ENCODE data around the gene CNOT9. TPM values are rescaled to one million over a fixed set of nuclear protein-coding genes. Genes with fewer than 3 reads are reported as not detected.

Gene CNOT9
- total RNA-seq: 10 to 100 TPM; 17.2 to 24.4 TPM
- polyA plus RNA-seq: 10 to 100 TPM; 10.5 to 12.3 TPM

DNA sequence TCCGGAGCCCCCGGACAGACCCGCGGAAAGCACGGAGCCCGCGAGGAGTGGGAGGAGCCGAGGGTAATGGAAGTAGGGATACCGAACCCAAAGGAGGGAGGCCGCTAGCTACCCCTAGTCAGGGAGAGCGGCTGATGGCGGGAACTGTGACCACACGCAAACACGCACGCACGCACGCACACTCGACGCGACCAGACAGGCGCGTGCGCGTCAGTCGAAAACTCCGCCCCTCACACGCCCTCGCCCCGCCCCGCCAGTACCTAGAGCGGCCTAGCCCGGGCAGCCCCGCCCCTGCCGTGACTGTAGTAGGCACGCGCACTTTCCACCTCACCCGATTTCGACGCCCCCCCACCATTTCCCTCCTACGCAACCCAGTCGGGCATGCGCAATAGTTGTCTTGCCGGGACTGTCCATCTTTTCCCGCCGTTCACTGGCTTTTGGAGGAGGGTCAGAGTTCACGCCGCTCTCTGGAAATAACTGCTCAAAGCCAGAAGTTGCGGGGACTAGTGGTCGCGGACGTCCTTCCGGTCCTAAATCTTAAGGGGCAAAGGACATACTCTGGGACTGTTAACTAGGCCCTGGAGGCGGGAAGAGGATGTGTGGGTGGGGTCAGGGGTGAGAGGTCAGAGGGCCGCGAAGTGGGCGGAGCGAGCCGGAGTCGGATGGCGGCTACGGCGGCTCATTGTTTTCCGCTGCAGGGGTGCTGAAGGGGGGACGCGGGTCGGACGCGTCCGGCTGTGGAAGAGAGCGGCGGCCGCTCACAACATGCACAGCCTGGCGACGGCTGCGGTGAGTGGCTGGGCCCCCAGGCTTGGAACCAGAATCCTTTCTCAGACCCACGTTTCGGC lies at the start of gene CNOT9, which contains the start of gene USP37:
Gene CNOT9, plus strand, starts transcription at position 650 of the 848 bp plus-strand sequence. Its CDS starts 116 bp downstream, at position 766.
Gene USP37, minus strand, starts transcription at position 162 of the 848 bp plus-strand sequence. CDS start 9,698 bp downstream, outside the sequence.
- peaks cover 5 to 33% (median 27%) of the 10 kb centered on the region in 4 donors for H3K4me1 ChIP-seq (ENCODE audit: control insufficient read depth in 4 of 4, insufficient read depth in 4 of 4, low read length in 3 of 4)
- H3K36me3 ChIP-seq (ENCODE audit: control insufficient read depth in 4 of 4, insufficient read depth in 3 of 4, low read depth in 1 of 4, low read length in 3 of 4): peaks cover 0 to 4% (median 0%) of the 10 kb centered on the region in 4 donors
- peak; percentile 99 for TF ChIP-seq NR2F2 (IDR thresholded peaks at IDR 0.05)
- TF ChIP-seq RAD21 (IDR thresholded peaks at IDR 0.05): no peak
- peak; percentile 17 to 78 for TF ChIP-seq GABPA (IDR thresholded peaks at IDR 0.05 in 1 of 2, conservative IDR thresholded peaks at IDR 0.05 in 1 of 2)
- TF ChIP-seq YY1 (IDR thresholded peaks at IDR 0.05): peak; percentile 94
- TF ChIP-seq, protein P1, sequence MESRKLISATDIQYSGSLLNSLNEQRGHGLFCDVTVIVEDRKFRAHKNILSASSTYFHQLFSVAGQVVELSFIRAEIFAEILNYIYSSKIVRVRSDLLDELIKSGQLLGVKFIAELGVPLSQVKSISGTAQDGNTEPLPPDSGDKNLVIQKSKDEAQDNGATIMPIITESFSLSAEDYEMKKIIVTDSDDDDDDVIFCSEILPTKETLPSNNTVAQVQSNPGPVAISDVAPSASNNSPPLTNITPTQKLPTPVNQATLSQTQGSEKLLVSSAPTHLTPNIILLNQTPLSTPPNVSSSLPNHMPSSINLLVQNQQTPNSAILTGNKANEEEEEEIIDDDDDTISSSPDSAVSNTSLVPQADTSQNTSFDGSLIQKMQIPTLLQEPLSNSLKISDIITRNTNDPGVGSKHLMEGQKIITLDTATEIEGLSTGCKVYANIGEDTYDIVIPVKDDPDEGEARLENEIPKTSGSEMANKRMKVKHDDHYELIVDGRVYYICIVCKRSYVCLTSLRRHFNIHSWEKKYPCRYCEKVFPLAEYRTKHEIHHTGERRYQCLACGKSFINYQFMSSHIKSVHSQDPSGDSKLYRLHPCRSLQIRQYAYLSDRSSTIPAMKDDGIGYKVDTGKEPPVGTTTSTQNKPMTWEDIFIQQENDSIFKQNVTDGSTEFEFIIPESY (IDR thresholded peaks at IDR 0.05): peak; percentile 54
- TF ChIP-seq EGR1 (IDR thresholded peaks at IDR 0.05; ENCODE audit: low read depth in 2 of 2): peak; percentile 98 to 100
- TF ChIP-seq, protein P2, sequence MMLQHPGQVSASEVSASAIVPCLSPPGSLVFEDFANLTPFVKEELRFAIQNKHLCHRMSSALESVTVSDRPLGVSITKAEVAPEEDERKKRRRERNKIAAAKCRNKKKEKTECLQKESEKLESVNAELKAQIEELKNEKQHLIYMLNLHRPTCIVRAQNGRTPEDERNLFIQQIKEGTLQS (IDR thresholded peaks at IDR 0.05): peak; percentile 51
- TF ChIP-seq REST (IDR thresholded peaks at IDR 0.05): peak; percentile 97
- peak; percentile 57 to 61 for TF ChIP-seq HNF4A (conservative IDR thresholded peaks at IDR 0.05)
- no peak for TF ChIP-seq HNF4G (IDR thresholded peaks at IDR 0.05)
- TF ChIP-seq JUND (IDR thresholded peaks at IDR 0.05): peak in 1 of 2 donors; percentile 23
- TF ChIP-seq, protein P3, sequence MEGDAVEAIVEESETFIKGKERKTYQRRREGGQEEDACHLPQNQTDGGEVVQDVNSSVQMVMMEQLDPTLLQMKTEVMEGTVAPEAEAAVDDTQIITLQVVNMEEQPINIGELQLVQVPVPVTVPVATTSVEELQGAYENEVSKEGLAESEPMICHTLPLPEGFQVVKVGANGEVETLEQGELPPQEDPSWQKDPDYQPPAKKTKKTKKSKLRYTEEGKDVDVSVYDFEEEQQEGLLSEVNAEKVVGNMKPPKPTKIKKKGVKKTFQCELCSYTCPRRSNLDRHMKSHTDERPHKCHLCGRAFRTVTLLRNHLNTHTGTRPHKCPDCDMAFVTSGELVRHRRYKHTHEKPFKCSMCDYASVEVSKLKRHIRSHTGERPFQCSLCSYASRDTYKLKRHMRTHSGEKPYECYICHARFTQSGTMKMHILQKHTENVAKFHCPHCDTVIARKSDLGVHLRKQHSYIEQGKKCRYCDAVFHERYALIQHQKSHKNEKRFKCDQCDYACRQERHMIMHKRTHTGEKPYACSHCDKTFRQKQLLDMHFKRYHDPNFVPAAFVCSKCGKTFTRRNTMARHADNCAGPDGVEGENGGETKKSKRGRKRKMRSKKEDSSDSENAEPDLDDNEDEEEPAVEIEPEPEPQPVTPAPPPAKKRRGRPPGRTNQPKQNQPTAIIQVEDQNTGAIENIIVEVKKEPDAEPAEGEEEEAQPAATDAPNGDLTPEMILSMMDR (IDR thresholded peaks at IDR 0.05; ENCODE audit: low read depth, low read length, missing input control): no peak
- TF ChIP-seq, protein P4, sequence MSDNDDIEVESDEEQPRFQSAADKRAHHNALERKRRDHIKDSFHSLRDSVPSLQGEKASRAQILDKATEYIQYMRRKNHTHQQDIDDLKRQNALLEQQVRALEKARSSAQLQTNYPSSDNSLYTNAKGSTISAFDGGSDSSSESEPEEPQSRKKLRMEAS (IDR thresholded peaks at IDR 0.05): peak; percentile 66
- peak; percentile 65 to 66 for TF ChIP-seq RXRA (IDR thresholded peaks at IDR 0.05)
- TF ChIP-seq SP1 (IDR thresholded peaks at IDR 0.05): peak; percentile 77
- H3K27ac ChIP-seq (ENCODE audit: low read depth in 1 of 2, low read length in 2 of 2): peak within 1 kb of the TSS; percentile 93 to 98
- H3K9ac ChIP-seq (ENCODE audit: low read depth in 1 of 2, low read length in 2 of 2): peak within 1 kb of the TSS; percentile 84 to 95
- no peaks in the 10 kb centered on the region for H3K27me3 ChIP-seq (ENCODE audit: control insufficient read depth in 4 of 4, insufficient read depth in 4 of 4, low read length in 3 of 4)
- H3K9me3 ChIP-seq (ENCODE audit: control insufficient read depth in 4 of 4, low read length in 3 of 4): no peaks in the 10 kb centered on the region
- peak within 1 kb of the TSS; percentile 80 to 93 (median 83) for H3K4me3 ChIP-seq (ENCODE audit: low read depth in 1 of 3, low read length in 3 of 3)
- DNase-seq (ENCODE audit: low spot score): peak; percentile 100
- WGBS: under 1% methylated on average over 77 of the region's 77 CpGs
